IMR-90 (cell line): ENCODE data around the gene DNM1. TPM values are rescaled to one million over a fixed set of nuclear protein-coding genes. Genes with fewer than 3 reads are reported as not detected.

Experiments used
- ATAC-seq: fragments of 200-7000 bp; cut with Tn5 transposase; 2 replicates; pipeline ENCODE4 v1.9.1; 2020; ENCODE audit warnings: low read depth, mild to moderate bottlenecking, moderate library complexity
- BruUV-seq: library from RNA; stranded (reverse); fragments of 400-500 nt; replicated peaks from 2 replicates; lab custom pipeline; 2021; lab: Mats Ljungman, UMichigan
- CTCF ChIA-PET: fragments of 300-600 bp; formaldehyde crosslinking; extraction: SDS; loops from one replicate; lab custom pipeline; 2021; ENCODE audit warnings: antibody characterized with exemption; lab: Yijun Ruan, JAX
- POLR2A ChIA-PET: fragments of 300-600 bp; sonication (Branson Sonifier 250); formaldehyde crosslinking; loops from one replicate; lab custom pipeline; 2022; ENCODE audit warnings: antibody characterized with exemption; ENCODE audit not compliant: unreplicated experiment; lab: Charles Lee
- DNase-seq: peaks from one replicate; pipeline ENCODE4 v3.0.0; 2013
- H2AFZ ChIP-seq: replicated peaks from 2 replicates; pipeline ENCODE3; 2013; ENCODE audit warnings: low read length, mild to moderate bottlenecking; ENCODE audit not compliant: poor library complexity
- H2AK5ac ChIP-seq: 2 replicates; pipeline ENCODE4 v1.6.1; 2013; ENCODE audit warnings: low read depth, low read length, inconsistent platforms
- H2AK9ac ChIP-seq: replicated peaks from 2 replicates; pipeline ENCODE3; 2013; ENCODE audit warnings: mild to moderate bottlenecking, low read depth, low read length, moderate library complexity; ENCODE audit not compliant: poor library complexity
- H2BK120ac ChIP-seq: 2 replicates; pipeline ENCODE4 v1.6.1; 2013; ENCODE audit warnings: low read depth, low read length, inconsistent platforms
- H2BK15ac ChIP-seq: 3 replicates; pipeline ENCODE4 v1.6.1; 2013; ENCODE audit warnings: low read depth, low read length, inconsistent platforms
- H2BK20ac ChIP-seq: 2 replicates; pipeline ENCODE4 v1.6.1; 2013; ENCODE audit warnings: low read depth, mild to moderate bottlenecking, inconsistent platforms, low read length, moderate library complexity
- H2BK5ac ChIP-seq: 2 replicates; pipeline ENCODE4 v1.6.1; 2013; ENCODE audit warnings: mild to moderate bottlenecking, low read depth, low read length, inconsistent platforms; ENCODE audit not compliant: poor library complexity, severe bottlenecking
- H3K14ac ChIP-seq: replicated peaks from 2 replicates; pipeline ENCODE4 v1.6.1; 2013; ENCODE audit warnings: low read depth, low read length, inconsistent platforms
- H3K18ac ChIP-seq: 2 replicates; pipeline ENCODE4 v1.6.1; 2013; ENCODE audit warnings: low read depth, low read length, control low read depth
- H3K23ac ChIP-seq: 2 replicates; pipeline ENCODE4 v1.6.1; 2013; ENCODE audit warnings: low read depth, low read length, inconsistent platforms
- H3K27ac ChIP-seq: 2 replicates; pipeline ENCODE4 v1.5.1; 2013; ENCODE audit warnings: mild to moderate bottlenecking, control low read depth, low read length; ENCODE audit not compliant: insufficient read depth
- H3K27me3 ChIP-seq: 2 replicates; pipeline ENCODE4 v1.6.1; 2013; ENCODE audit warnings: low read length; ENCODE audit not compliant: control insufficient read depth, insufficient read depth
- H3K36me3 ChIP-seq: 2 replicates; pipeline ENCODE4 v1.6.1; 2013; ENCODE audit warnings: low read length, mixed read lengths; ENCODE audit not compliant: control insufficient read depth, insufficient read depth
- H3K4ac ChIP-seq: 2 replicates; pipeline ENCODE4 v1.6.1; 2013; ENCODE audit warnings: low read depth, low read length, inconsistent platforms
- H3K4me1 ChIP-seq: 2 replicates; pipeline ENCODE4 v1.6.1; 2013; ENCODE audit warnings: low read length, mixed read lengths; ENCODE audit not compliant: control insufficient read depth, insufficient read depth
- H3K4me2 ChIP-seq: 2 replicates; pipeline ENCODE4 v1.6.1; 2013; ENCODE audit warnings: low read depth, mild to moderate bottlenecking, control low read depth, low read length, moderate library complexity
- H3K4me3 ChIP-seq: 2 replicates; pipeline ENCODE4 v1.5.1; 2013; ENCODE audit warnings: low read depth, mild to moderate bottlenecking, control low read depth, low read length, moderate library complexity; ENCODE audit not compliant: insufficient read depth
- H3K56ac ChIP-seq: 2 replicates; pipeline ENCODE4 v1.6.1; 2013; ENCODE audit warnings: low read length, inconsistent platforms; ENCODE audit not compliant: insufficient read depth; ENCODE audit errors: extremely low read depth
- H3K79me1 ChIP-seq, 2 experiments: 2 replicates each; pipeline ENCODE4 v1.6.1; 2013; ENCODE audit warnings: low read length in 2 of 2, inconsistent platforms in 1 of 2, low read depth in 1 of 2
- H3K9ac ChIP-seq: 2 replicates; pipeline ENCODE4 v1.6.1; 2013; ENCODE audit warnings: low read depth, low read length, control low read depth
- H3K9me1 ChIP-seq: 2 replicates; pipeline ENCODE4 v1.6.1; 2013; ENCODE audit warnings: low read length, inconsistent platforms; ENCODE audit not compliant: insufficient read depth
- H3K9me3 ChIP-seq: 2 replicates; pipeline ENCODE4 v1.6.1; 2013; ENCODE audit warnings: low read length; ENCODE audit not compliant: control insufficient read depth, insufficient read depth
- H4K20me1 ChIP-seq: 2 replicates; pipeline ENCODE4 v1.6.1; 2013; ENCODE audit warnings: low read length, inconsistent platforms; ENCODE audit not compliant: insufficient read depth
- H4K5ac ChIP-seq: 2 replicates; pipeline ENCODE4 v1.6.1; 2013; ENCODE audit warnings: mild to moderate bottlenecking, low read depth, low read length, control low read depth
- H4K8ac ChIP-seq, 2 experiments: 2 replicates each; pipeline ENCODE4 v1.6.1; 2013; ENCODE audit warnings: low read depth in 2 of 2, low read length in 2 of 2, control low read depth in 1 of 2, inconsistent platforms in 1 of 2
- H4K91ac ChIP-seq: 2 replicates; pipeline ENCODE4 v1.6.1; 2013; ENCODE audit warnings: low read depth, low read length, inconsistent platforms; ENCODE audit not compliant: insufficient read depth
- CHD1 ChIP-seq: IDR thresholded peaks from 2 replicates; pipeline ENCODE4 v1.6.1; 2012; ENCODE audit warnings: low read depth, low read length, improper control_type of control experiment
- CTCF ChIP-seq: conservative IDR thresholded peaks from 2 replicates; pipeline ENCODE4 v1.5.1; 2012; ENCODE audit warnings: mild to moderate bottlenecking, low read depth, low read length, improper control_type of control experiment
- ELK1 ChIP-seq: fragments of 150-350 bp; IDR thresholded peaks from 2 replicates; pipeline ENCODE4 v1.6.1; 2016; ENCODE audit warnings: low read depth, mild to moderate bottlenecking, low read length, moderate library complexity, borderline replicate concordance
- MAFK ChIP-seq: IDR thresholded peaks from 2 replicates; pipeline ENCODE4 v1.6.1; 2012; ENCODE audit warnings: low read depth, low read length, improper control_type of control experiment
- MXI1 ChIP-seq: IDR thresholded peaks from 2 replicates; pipeline ENCODE4 v1.6.1; 2012; ENCODE audit warnings: low read depth, mild to moderate bottlenecking, low read length, moderate library complexity, borderline replicate concordance
- POLR2A ChIP-seq: IDR thresholded peaks from 2 replicates; pipeline ENCODE4 v1.6.1; 2012; ENCODE audit warnings: mild to moderate bottlenecking, low read depth, low read length
- RCOR1 ChIP-seq: IDR thresholded peaks from 2 replicates; pipeline ENCODE4 v1.6.1; 2012; ENCODE audit warnings: mild to moderate bottlenecking, low read length, improper control_type of control experiment; ENCODE audit not compliant: insufficient replicate concordance
- WGBS, 2 experiments: methylation state at CpG; one replicate each; pipeline versions ENCODE4 v1.1.5 to v1.1.7; 2013; ENCODE audit warnings: missing lambda C conversion rate in 2 of 2; ENCODE audit not compliant: insufficient read length in 1 of 2; ENCODE audit errors: extremely low coverage in 2 of 2; 5-methylcytosine and 5-hydroxymethylcytosine counted together
- dilution Hi-C: fragments of 300-500 bp; cut with HindIII; formaldehyde crosslinking; loops from one replicate; pipeline ENCODE4 v1.14.3; 2018; ENCODE audit warnings: low sequenced_read_pairs; ENCODE audit not compliant: unreplicated experiment
- in situ Hi-C: fragments of 300-500 bp; cut with MboI; formaldehyde crosslinking; loops from 3 replicates; pipeline ENCODE4 v1.14.3; 2019; ENCODE audit warnings: low sequenced_read_pairs, inconsistent platforms, mixed read lengths
- intact Hi-C: fragments of 100-400 bp; cut with micrococcal nuclease; formaldehyde crosslinking; loops from 2 replicates; pipeline ENCODE4 v1.10.0; 2022
- polyA plus RNA-seq, 3 experiments: library from polyadenylated mRNA; depleted of rRNA; stranded (reverse); fragments of >200 nt; gene quantifications; 2 replicates each; pipeline ENCODE4 v1.2.3, GENCODE V29; 2012; ENCODE audit warnings: low replicate concordance in 1 of 3
- total RNA-seq: library from RNA; depleted of rRNA; stranded (reverse); fragments of >200 nt; gene quantifications from 2 replicates; pipeline ENCODE4 v1.2.3, GENCODE V29; 2012

The DNM1 gene
- total and polyA plus RNA-seq, 2 of the 4 experiments (the other 2 are of a cell fraction): 13.6 to 17.7 TPM

GRCh38 chr9:128155736-128156500 lies 47.3 kb upstream of the DNM1 start:
- no peak for ATAC-seq

More at GRCh38 chr9:128155736-128156500, 47.3 kb upstream of the DNM1 start:
- CTCF ChIA-PET: no interaction called here
- POLR2A ChIA-PET: no interaction called here
- H4K20me1 ChIP-seq: no peaks in the 10 kb centered on the region
- in situ Hi-C loops: no loop called here
- H3K23ac ChIP-seq: no peak overlapping the region
- no peak overlapping the region for H2AK9ac ChIP-seq
- H2BK5ac ChIP-seq: no peak overlapping the region
- H3K27ac ChIP-seq: no peak overlapping the region
- H2AFZ ChIP-seq: no peak overlapping the region
- peaks cover 4 to 7% of the 10 kb centered on the region in 2 experiments; a peak in 3 of 4 replicates for H3K79me1 ChIP-seq
- no peak overlapping the region for H2AK5ac ChIP-seq
- H3K14ac ChIP-seq: no peak overlapping the region
- no peak overlapping the region for H3K9ac ChIP-seq
- no peaks in the 10 kb centered on the region for H3K4me1 ChIP-seq
- no peak overlapping the region for H3K56ac ChIP-seq
- no peak overlapping the region for H2BK120ac ChIP-seq
- no peak overlapping the region for H4K91ac ChIP-seq
- peaks cover 5% of the 10 kb centered on the region for H3K9me1 ChIP-seq
- H3K18ac ChIP-seq: no peak overlapping the region
- no TSS peak for BruUV-seq
- intact Hi-C loops: no loop called here
- peaks cover 8% of the 10 kb centered on the region; the same call in 1 of the 2 replicates for H3K27me3 ChIP-seq
- dilution Hi-C loops: no loop called here
- no peak for DNase-seq
- H3K4me3 ChIP-seq: no peak overlapping the region
- no peak overlapping the region for H4K5ac ChIP-seq
- H3K4me2 ChIP-seq: no peak overlapping the region
- no peaks in the 10 kb centered on the region for H3K9me3 ChIP-seq
- TF ChIP-seq MAFK: no peak
- TF ChIP-seq CTCF: no peak
- TF ChIP-seq MXI1: no peak
- TF ChIP-seq RCOR1: no peak
- TF ChIP-seq POLR2A: no peak
- TF ChIP-seq ELK1: no peak
- TF ChIP-seq CHD1: no peak
- H2BK15ac ChIP-seq: no peak overlapping the region
- H3K36me3 ChIP-seq: no peaks in the 10 kb centered on the region
- H4K8ac ChIP-seq: no peak overlapping the region
- no peak overlapping the region for H3K4ac ChIP-seq
- H2BK20ac ChIP-seq: no peak overlapping the region
- WGBS, 2 experiments: 73% methylated on average over 3 of the region's 7 CpGs; no CpG with 5 or more reads in 1 of the 2 experiments
